H1 (cell line): ENCODE data around the gene HIBCH. TPM values are rescaled to one million over a fixed set of nuclear protein-coding genes. Genes with fewer than 3 reads are reported as not detected.

Experiments
- ASH2L ChIP-seq: fragments of 200-600, 300-600 bp; sonication (generic); IDR thresholded peaks from one replicate; pipeline ENCODE4 v1.7.1; 2017; ENCODE audit warnings: low read length
- BACH1 ChIP-seq: IDR thresholded peaks from 2 replicates; pipeline ENCODE4 v1.6.1; 2012; ENCODE audit warnings: low read length, improper control_type of control experiment
- BCL11A ChIP-seq, 2 experiments: IDR thresholded peaks; one replicate each; pipeline ENCODE4 v1.6.1; 2011; ENCODE audit warnings: low read depth in 2 of 2, low read length in 2 of 2, mild to moderate bottlenecking in 2 of 2
- BRCA1 ChIP-seq: IDR thresholded peaks from 2 replicates; pipeline ENCODE4 v1.6.1; 2012; ENCODE audit warnings: low read depth, low read length, improper control_type of control experiment
- CBX5 ChIP-seq: fragments of 300-800, 300-1000 bp; sonication (generic); IDR thresholded peaks from 2 replicates; pipeline ENCODE4 v1.7.1; 2016; ENCODE audit warnings: antibody characterized with exemption, low read length, low read depth
- CBX8 ChIP-seq: fragments of 300-800, 300-1000 bp; sonication (generic); IDR thresholded peaks from 2 replicates; pipeline ENCODE4 v1.7.1; 2016; ENCODE audit warnings: low read depth, low read length, borderline replicate concordance
- CHD2 ChIP-seq: IDR thresholded peaks from 2 replicates; pipeline ENCODE4 v1.6.1; 2012; ENCODE audit warnings: low read length, improper control_type of control experiment
- FOSL1 ChIP-seq: IDR thresholded peaks from 2 replicates; pipeline ENCODE4 v1.6.1; 2011; ENCODE audit warnings: mild to moderate bottlenecking, low read depth, low read length, moderate library complexity; ENCODE audit not compliant: insufficient read depth
- GTF2F1 ChIP-seq: IDR thresholded peaks from 2 replicates; pipeline ENCODE4 v1.6.1; 2012; ENCODE audit warnings: low read depth, low read length, improper control_type of control experiment, borderline replicate concordance
- HDAC2 ChIP-seq, 2 experiments: fragments of 300-600 bp in 1 of 2; sonication (generic) in 1 of 2; IDR thresholded peaks; 2 replicates each; pipeline ENCODE4 v1.6.1; 2011 to 2012; ENCODE audit warnings: low read depth in 2 of 2, low read length in 2 of 2, mild to moderate bottlenecking in 2 of 2, moderate library complexity in 2 of 2, borderline replicate concordance in 1 of 2, inconsistent platforms in 1 of 2
- KDM1A ChIP-seq: fragments of 200-600, 300-600 bp; sonication (generic); IDR thresholded peaks from 2 replicates; pipeline ENCODE4 v1.7.1; 2016; ENCODE audit warnings: mild to moderate bottlenecking, low read length, borderline replicate concordance
- MAFK ChIP-seq: IDR thresholded peaks from 2 replicates; pipeline ENCODE4 v1.6.1; 2012; ENCODE audit warnings: low read depth, mild to moderate bottlenecking, improper control_type of control experiment, low read length
- NANOG ChIP-seq: IDR thresholded peaks from 2 replicates; pipeline ENCODE4 v1.6.1; 2011; ENCODE audit warnings: low read length, low read depth, mild to moderate bottlenecking, inconsistent platforms; ENCODE audit not compliant: insufficient read depth, poor library complexity, severe bottlenecking
- NRF1 ChIP-seq: IDR thresholded peaks from 2 replicates; pipeline ENCODE4 v1.6.1; 2011; ENCODE audit warnings: mild to moderate bottlenecking, low read depth, low read length, improper control_type of control experiment
- POLR2A ChIP-seq, 2 experiments: IDR thresholded peaks; 1 replicate in 1 of 2; 2 replicates in 1 of 2; pipeline ENCODE4 v1.6.1; 2011; ENCODE audit warnings: low read depth in 2 of 2, low read length in 2 of 2, mild to moderate bottlenecking in 2 of 2; ENCODE audit errors: control extremely low read depth in 1 of 2
- POLR2AphosphoS5 ChIP-seq: IDR thresholded peaks from 2 replicates; pipeline ENCODE4 v1.6.1; 2011; ENCODE audit warnings: low read depth, low read length
- RFX5 ChIP-seq: IDR thresholded peaks from 2 replicates; pipeline ENCODE4 v1.6.1; 2011; ENCODE audit warnings: low read depth, low read length, improper control_type of control experiment, borderline replicate concordance
- SIRT6 ChIP-seq: IDR thresholded peaks from one replicate; pipeline ENCODE4 v1.7.1; 2012; ENCODE audit warnings: low read length, inconsistent platforms
- SP2 ChIP-seq: IDR thresholded peaks from 2 replicates; pipeline ENCODE4 v1.6.1; 2012; ENCODE audit warnings: mild to moderate bottlenecking, low read length, inconsistent platforms
- SP4 ChIP-seq: IDR thresholded peaks from 2 replicates; pipeline ENCODE4 v1.6.1; 2012; ENCODE audit warnings: low read length, inconsistent platforms
- SRF ChIP-seq: IDR thresholded peaks from 2 replicates; pipeline ENCODE4 v1.6.1; 2011; ENCODE audit warnings: mild to moderate bottlenecking, low read depth, low read length, moderate library complexity
- TAF7 ChIP-seq: optimal IDR thresholded peaks from 2 replicates; pipeline ENCODE3; 2011; ENCODE audit warnings: low read depth, mild to moderate bottlenecking, inconsistent platforms, low read length, moderate library complexity, borderline replicate concordance
- TBP ChIP-seq: IDR thresholded peaks from 2 replicates; pipeline ENCODE4 v1.6.1; 2011; ENCODE audit warnings: low read depth, low read length, improper control_type of control experiment
- TEAD4 ChIP-seq: IDR thresholded peaks from 2 replicates; pipeline ENCODE4 v1.6.1; 2012; ENCODE audit warnings: low read depth, low read length, inconsistent platforms, mixed read lengths
- YY1 ChIP-seq: IDR thresholded peaks from 2 replicates; pipeline ENCODE4 v1.6.1; 2011; ENCODE audit warnings: low read depth, mild to moderate bottlenecking, low read length
- polyA plus RNA-seq, 7 experiments: library from polyadenylated mRNA; depleted of rRNA in 3 of 7; stranded (reverse) in 5 of 7; unstranded in 2 of 7; fragments of >200 nt in 5 of 7; fragments of 200-250 nt in 2 of 7; gene quantifications; 1 replicate in 5 of 7; 2 replicates in 1 of 7; 4 replicates in 1 of 7; pipeline versions ENCODE4 v1.2.1 to v1.2.3, GENCODE V29; 2011 to 2013; ENCODE audit warnings: missing spikeins in 2 of 7, mixed read lengths in 2 of 7
- total RNA-seq: library from RNA; stranded (reverse); fragmentation: NEBNext Ultra II Directional; extraction: Animal tissue kit (Norgen Biotek cat#: 25700); gene quantifications from 2 replicates; pipeline ENCODE4 v1.2.1, GENCODE V29; 2021

Gene HIBCH
- total and polyA plus RNA-seq, 2 of the 8 experiments (the other 6 are each of a cell fraction or from before 2014, with no cell fraction given) = 7.5 to 31.8 TPM

GRCh38 chr2:190319555-190320498, at the start of gene HIBCH (continued):
- TF ChIP-seq CHD2 (peak; percentile 91), RFX5 (no peak), POLR2A (IDR thresholded peaks at IDR 0.05; ENCODE audit: control extremely low read depth in 1 of 2, low read depth in 2 of 2, low read length in 2 of 2) (peak; percentile 50 to 54; a peak in 2 of 3 replicates), KDM1A (no peak), FOSL1 (no peak), SP2 (peak; percentile 78; the same call in 1 of the 2 replicates), YY1 (peak; percentile 64; the same call in 1 of the 2 replicates), TBP (peak; percentile 81), POLR2AphosphoS5 (peak; percentile 64), CBX5 (no peak), SP4 (peak; percentile 71; the same call in 1 of the 2 replicates), NRF1 (no peak), CBX8 (no peak), GTF2F1 (peak; percentile 20; the same call in 1 of the 2 replicates), NANOG (peak; percentile 2), BACH1 (no peak), HDAC2 (IDR thresholded peaks at IDR 0.05; ENCODE audit: borderline replicate concordance in 1 of 2, low read depth in 2 of 2, low read length in 2 of 2) (peak in 1 of 2 experiments; percentile 79; a peak in 1 of 4 replicates), SIRT6 (no peak), MAFK (no peak), ASH2L (peak; percentile 91), BRCA1 (peak; percentile 80), BCL11A (IDR thresholded peaks at IDR 0.05; ENCODE audit: low read depth in 2 of 2, low read length in 2 of 2) (no peak), SRF (0 out of 2 replicates have a peak, but pooled peaks have one; percentile 19), TAF7 (peak; percentile 73), TEAD4 (no peak)
